K562 (cell line): ENCODE data around the gene TTC9C. TPM values are rescaled to one million over a fixed set of nuclear protein-coding genes. Genes with fewer than 3 reads are reported as not detected.

ENCODE experiments used
- ATAC-seq: fragments of 200-7000 bp; cut with Tn5 transposase; 3 replicates; pipeline ENCODE4 v1.9.1; 2020; ENCODE audit warnings: moderate library complexity
- BruUV-seq: library from RNA; stranded (reverse); fragments of 400-500 nt; replicated peaks from 2 replicates; lab custom pipeline; 2021; lab: Mats Ljungman, UMichigan
- CTCF ChIA-PET: fragments of 300-600 bp; formaldehyde crosslinking; extraction: SDS; loops from one replicate; lab custom pipeline; 2021; ENCODE audit warnings: low intra/inter-chr PET ratio; lab: Yijun Ruan, JAX
- POLR2A ChIA-PET: fragments of 300-600, 350-650 bp; sonication (Branson Sonifier 250); formaldehyde crosslinking; extraction: SDS; loops from one replicate; lab custom pipeline; 2021; ENCODE audit warnings: antibody characterized with exemption, inconsistent platforms; lab: Yijun Ruan, JAX
- DNase-seq, 4 experiments: peaks; one replicate each; pipeline versions ENCODE4 v3.0.0 to v3.0.0-alpha.2; 2011 to 2018; ENCODE audit warnings: low spot score in 3 of 4, mixed read lengths in 3 of 4; ENCODE audit errors: extremely low read depth in 1 of 4
- FAIRE-seq: peaks from 2 replicates; lab custom pipeline; 2011; peaks lifted over from hg19 to GRCh38; lab: Jason Lieb, UNC
- H2AFZ ChIP-seq: 2 replicates; pipeline ENCODE4 v1.6.0; 2011; ENCODE audit warnings: low read depth, low read length, control low read depth, inconsistent platforms
- H3K27ac ChIP-seq: fragments of 200-600 bp; 3 replicates; pipeline ENCODE4 v1.8.0; 2011; ENCODE audit warnings: low read depth, mild to moderate bottlenecking, control low read depth, inconsistent platforms, low read length, moderate library complexity, mixed read lengths; ENCODE audit errors: extremely low read depth
- H3K27me3 ChIP-seq, 2 experiments: fragments of 300-600 bp in 1 of 2; 2 replicates in 1 of 2; 3 replicates in 1 of 2; pipeline versions ENCODE4 v1.6.0 to v1.8.0; 2011; ENCODE audit warnings: inconsistent platforms in 2 of 2, low read length in 2 of 2, mild to moderate bottlenecking in 1 of 2, mixed read lengths in 1 of 2, moderate library complexity in 1 of 2; ENCODE audit not compliant: control insufficient read depth in 2 of 2, insufficient read depth in 2 of 2
- H3K36me3 ChIP-seq: fragments of 300-600 bp; 3 replicates; pipeline ENCODE4 v1.8.0; 2011; ENCODE audit warnings: mild to moderate bottlenecking, low read length, inconsistent platforms; ENCODE audit not compliant: control insufficient read depth, insufficient read depth
- H3K4me1 ChIP-seq, 2 experiments: fragments of 200-600 bp in 1 of 2; replicated peaks in 1 of 2; 2 replicates in 1 of 2; 3 replicates in 1 of 2; pipeline versions ENCODE4 v1.5.1 to v1.8.0; 2011; ENCODE audit warnings: inconsistent platforms in 2 of 2, low read length in 2 of 2, mild to moderate bottlenecking in 1 of 2, mixed read lengths in 1 of 2, moderate library complexity in 1 of 2; ENCODE audit not compliant: control insufficient read depth in 2 of 2, insufficient read depth in 2 of 2
- H3K4me2 ChIP-seq: 2 replicates; pipeline ENCODE4 v1.6.1; 2011; ENCODE audit warnings: low read length, control low read depth, inconsistent platforms, mixed read lengths; ENCODE audit not compliant: insufficient read depth
- H3K4me3 ChIP-seq: fragments of 200-600 bp; sonication (generic), shearing (Covaris generic); 2 replicates; pipeline ENCODE4 v1.5.1; 2016; ENCODE audit warnings: control low read depth, inconsistent platforms
- H3K79me2 ChIP-seq: fragments of 200-600 bp; 3 replicates; pipeline ENCODE4 v1.8.0; 2011; ENCODE audit warnings: low read length, inconsistent platforms; ENCODE audit not compliant: control insufficient read depth, insufficient read depth
- H3K9ac ChIP-seq, 2 experiments: 2 replicates each; pipeline versions ENCODE4 v1.6.0 to v1.6.1; 2011; ENCODE audit warnings: low read depth in 2 of 2, low read length in 2 of 2, control low read depth in 1 of 2, inconsistent platforms in 1 of 2, mild to moderate bottlenecking in 1 of 2, mixed read lengths in 1 of 2; ENCODE audit not compliant: insufficient read depth in 1 of 2
- H3K9me1 ChIP-seq: one replicate; pipeline ENCODE4 v1.6.0; 2011; ENCODE audit warnings: inconsistent platforms, mild to moderate bottlenecking, low read length, moderate library complexity; ENCODE audit not compliant: control insufficient read depth, insufficient read depth
- H3K9me3 ChIP-seq: replicated peaks from 2 replicates; pipeline ENCODE4 v1.5.1; 2011; ENCODE audit warnings: low read depth, low read length, inconsistent platforms; ENCODE audit not compliant: control insufficient read depth, insufficient read depth
- H4K20me1 ChIP-seq: replicated peaks from 2 replicates; pipeline ENCODE4 v1.6.1; 2011; ENCODE audit warnings: low read length, inconsistent platforms, mixed read lengths; ENCODE audit not compliant: control insufficient read depth, insufficient read depth
- DACH1 ChIP-seq: fragments of 450-650 bp; IDR thresholded peaks from 2 replicates; pipeline ENCODE4 v1.6.1; 2018; ENCODE audit not compliant: partially characterized antibody
- KAT2B ChIP-seq: IDR thresholded peaks from one replicate; pipeline ENCODE4 v1.6.1; 2012; ENCODE audit warnings: low read depth, mild to moderate bottlenecking, control low read depth, inconsistent platforms, low read length, moderate library complexity
- THRAP3 ChIP-seq: fragments of 450-650 bp; IDR thresholded peaks from 2 replicates; pipeline ENCODE4 v1.6.1; 2016; ENCODE audit warnings: mild to moderate bottlenecking, inconsistent platforms, borderline replicate concordance
- WGBS: fragments of 100-300 bp; shearing (Covaris generic); methylation state at CpG from one replicate; pipeline ENCODE4 v1.1.6; 2016; ENCODE audit warnings: low coverage, mixed read lengths; ENCODE audit not compliant: insufficient coverage; ENCODE audit errors: missing lambda C conversion rate; 5-methylcytosine and 5-hydroxymethylcytosine counted together
- in situ Hi-C: fragments of 300-500 bp; cut with MboI; formaldehyde crosslinking; loops from 4 replicates; pipeline ENCODE4 v1.15.0; 2018; ENCODE audit warnings: inconsistent platforms, mixed read lengths
- intact Hi-C: fragments of 100-400 bp; cut with micrococcal nuclease; formaldehyde crosslinking; loops from 2 replicates; pipeline ENCODE4 v1.14.2; 2022
- polyA plus RNA-seq, 8 experiments: library from polyadenylated mRNA; depleted of rRNA in 4 of 8; stranded (reverse) in 5 of 8; unstranded in 3 of 8; fragments of >200 nt; fragmentation: Nextera tagmentation in 2 of 8; fragmentation: Illumina TruSeq in 1 of 8; extraction: Ambion mirVana in 2 of 8; extraction: Trizol in 1 of 8; gene quantifications; 2 replicates each; pipeline versions ENCODE4 v1.2.1 to v1.2.3, GENCODE V29; 2011 to 2014; ENCODE audit warnings: inconsistent platforms in 1 of 8, missing spikeins in 1 of 8
- total RNA-seq, 7 experiments: library from RNA; depleted of rRNA in 6 of 7; stranded (reverse); fragments of >200 nt in 6 of 7; fragmentation: Illumina TruSeq in 2 of 7; extraction: Trizol in 2 of 7; gene quantifications; 2 replicates each; pipeline versions ENCODE4 v1.2.1 to v1.2.3, GENCODE V29; 2011 to 2021; ENCODE audit warnings: low replicate concordance in 1 of 7
- TF ChIP-seq, protein P1 (sequence below), 2 experiments: fragments of 450-650 bp; IDR thresholded peaks; 2 replicates each; pipeline ENCODE4 v1.6.1; 2016
- TF ChIP-seq, protein P2 (sequence below): fragments of 200-800 bp; sonication (Bioruptor generic); IDR thresholded peaks from 2 replicates; pipeline ENCODE4 v1.6.1; 2017; ENCODE audit warnings: missing genetic modification characterization, missing compliant biosample characterization

TTC9C gene
- total and polyA plus RNA-seq, 9 of the 15 experiments (the other 6 are each of a cell fraction or from before 2014, with no cell fraction given): 32.8 to 59.0 (median 37.1) TPM

DNA sequence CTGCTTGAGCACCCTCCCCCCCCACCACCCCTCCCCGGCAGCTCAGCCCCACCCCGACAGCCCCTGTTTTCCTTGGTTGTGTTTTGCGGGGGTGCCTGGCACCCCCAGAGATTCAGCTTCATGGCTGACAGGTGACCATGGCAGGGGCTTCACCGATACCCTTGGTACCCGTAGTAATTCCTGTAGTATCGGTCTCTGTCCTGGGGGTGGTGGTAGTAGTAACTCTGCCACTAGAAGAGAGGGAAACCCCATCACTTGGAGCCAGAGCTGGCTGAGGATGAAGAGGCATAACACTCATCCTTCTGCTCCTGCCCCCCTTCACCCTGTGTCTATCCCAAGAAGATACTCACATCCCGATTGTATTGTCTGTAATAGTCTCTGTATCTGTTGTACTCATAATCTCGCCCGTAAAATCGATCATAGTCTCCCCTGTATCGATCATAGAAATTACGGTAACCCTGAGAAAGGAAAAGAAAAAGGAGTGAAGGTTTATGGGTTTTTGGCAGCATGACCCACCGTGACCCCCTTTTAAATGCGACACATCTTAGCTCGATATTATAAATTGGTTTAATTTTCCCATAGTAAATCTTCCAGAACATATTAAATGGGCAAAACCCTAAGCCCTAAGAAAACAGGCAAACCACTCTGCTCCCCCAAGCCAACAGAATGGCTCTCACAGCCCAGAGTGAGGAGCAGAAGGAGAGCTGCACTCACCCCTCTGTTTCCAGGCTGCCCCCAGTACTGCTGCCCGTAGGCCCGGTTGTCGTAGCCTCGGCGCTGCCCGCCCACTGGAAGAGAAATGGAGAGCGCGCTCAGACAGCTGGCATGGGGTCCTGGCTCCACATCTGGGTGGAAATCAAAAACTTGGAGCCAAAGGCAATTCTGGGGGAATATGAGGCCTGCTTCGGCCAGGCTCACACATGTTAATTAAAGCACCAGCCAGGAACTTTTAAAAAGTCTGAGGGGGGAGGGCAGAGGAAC is 12.8 kb upstream of the TTC9C start:
- WGBS: 95% methylated on average over 22 of the region's 24 CpGs
- peaks cover 7 to 9% of the 10 kb centered on the region in 2 experiments; a peak in 4 of 5 replicates for H3K4me1 ChIP-seq
- ATAC-seq (no peak), FAIRE-seq (no peak), DNase-seq (no peak)
- intact Hi-C loops: no loop called here
- H3K4me3 ChIP-seq: no peak overlapping the region
- no peak overlapping the region for H3K9ac ChIP-seq
- CTCF ChIA-PET: no interaction called here
- no peak overlapping the region for H2AFZ ChIP-seq
- peaks cover 31% of the 10 kb centered on the region; the same call in 2 of the 3 replicates for H3K79me2 ChIP-seq
- H3K27me3 ChIP-seq: no peaks in the 10 kb centered on the region
- H3K9me1 ChIP-seq: no peaks in the 10 kb centered on the region
- in situ Hi-C loops: no loop called here
- TF ChIP-seq, protein P1, sequence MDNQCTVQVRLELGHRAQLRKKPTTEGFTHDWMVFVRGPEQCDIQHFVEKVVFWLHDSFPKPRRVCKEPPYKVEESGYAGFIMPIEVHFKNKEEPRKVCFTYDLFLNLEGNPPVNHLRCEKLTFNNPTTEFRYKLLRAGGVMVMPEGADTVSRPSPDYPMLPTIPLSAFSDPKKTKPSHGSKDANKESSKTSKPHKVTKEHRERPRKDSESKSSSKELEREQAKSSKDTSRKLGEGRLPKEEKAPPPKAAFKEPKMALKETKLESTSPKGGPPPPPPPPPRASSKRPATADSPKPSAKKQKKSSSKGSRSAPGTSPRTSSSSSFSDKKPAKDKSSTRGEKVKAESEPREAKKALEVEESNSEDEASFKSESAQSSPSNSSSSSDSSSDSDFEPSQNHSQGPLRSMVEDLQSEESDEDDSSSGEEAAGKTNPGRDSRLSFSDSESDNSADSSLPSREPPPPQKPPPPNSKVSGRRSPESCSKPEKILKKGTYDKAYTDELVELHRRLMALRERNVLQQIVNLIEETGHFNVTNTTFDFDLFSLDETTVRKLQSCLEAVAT (IDR thresholded peaks at IDR 0.05): peak in 1 of 2 experiments; percentile 76; a peak in 2 of 4 replicates
- TF ChIP-seq KAT2B: no peak
- no peak for TF ChIP-seq THRAP3
- no peak for TF ChIP-seq DACH1
- TF ChIP-seq, protein P2, sequence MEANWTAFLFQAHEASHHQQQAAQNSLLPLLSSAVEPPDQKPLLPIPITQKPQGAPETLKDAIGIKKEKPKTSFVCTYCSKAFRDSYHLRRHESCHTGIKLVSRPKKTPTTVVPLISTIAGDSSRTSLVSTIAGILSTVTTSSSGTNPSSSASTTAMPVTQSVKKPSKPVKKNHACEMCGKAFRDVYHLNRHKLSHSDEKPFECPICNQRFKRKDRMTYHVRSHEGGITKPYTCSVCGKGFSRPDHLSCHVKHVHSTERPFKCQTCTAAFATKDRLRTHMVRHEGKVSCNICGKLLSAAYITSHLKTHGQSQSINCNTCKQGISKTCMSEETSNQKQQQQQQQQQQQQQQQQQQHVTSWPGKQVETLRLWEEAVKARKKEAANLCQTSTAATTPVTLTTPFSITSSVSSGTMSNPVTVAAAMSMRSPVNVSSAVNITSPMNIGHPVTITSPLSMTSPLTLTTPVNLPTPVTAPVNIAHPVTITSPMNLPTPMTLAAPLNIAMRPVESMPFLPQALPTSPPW (CRISPR knock-in tag): 0 out of 2 replicates have a peak, but pooled peaks have one; percentile 2
- H3K4me2 ChIP-seq: no peak overlapping the region
- peaks cover 4% of the 10 kb centered on the region; the same call in 1 of the 2 replicates for H4K20me1 ChIP-seq
- no TSS peak for BruUV-seq
- H3K36me3 ChIP-seq: peaks cover 95% of the 10 kb centered on the region
- no peaks in the 10 kb centered on the region for H3K9me3 ChIP-seq
- H3K27ac ChIP-seq: no peak overlapping the region
- POLR2A ChIA-PET: interaction anchor here (0.8 to 5.9 kb wide), 4 partner anchors 8 to 126 kb away, joined by 3 to 29 read pairs (median 4); partner anchors contain the start of genes BSCL2, GNG3 and POLR2G
